HCT116 (cell line): ENCODE data around the gene VARS1. TPM values are rescaled to one million over a fixed set of nuclear protein-coding genes. Genes with fewer than 3 reads are reported as not detected.

Experiments used
- ATAC-seq: fragments of 200-7000 bp; cut with Tn5 transposase; 2 replicates; pipeline ENCODE4 v1.9.1; 2020; ENCODE audit warnings: mild to moderate bottlenecking, moderate library complexity
- BruUV-seq: library from RNA; stranded (reverse); fragments of 400-500 nt; replicated peaks from 2 replicates; lab custom pipeline; 2021; lab: Mats Ljungman, UMichigan
- CTCF ChIA-PET: fragments of 300-600 bp; sonication (Branson Sonifier 250); formaldehyde crosslinking; loops from one replicate; lab custom pipeline; 2021; ENCODE audit warnings: antibody characterized with exemption; lab: Charles Lee
- POLR2A ChIA-PET: fragments of 300-600, 350-600 bp; sonication (Branson Sonifier 250); formaldehyde crosslinking; loops from one replicate; lab custom pipeline; 2021; ENCODE audit warnings: antibody characterized with exemption; lab: Charles Lee
- RAD21 ChIA-PET, 2 experiments: fragments of 300-600 bp; sonication (Branson Sonifier 250); formaldehyde crosslinking; loops; one replicate each; lab custom pipeline; 2023; ENCODE audit warnings: low total read pairs in 2 of 2; ENCODE audit not compliant: uncharacterized antibody in 2 of 2, unreplicated experiment in 2 of 2, low non-redundant PET in 1 of 2; lab: Charles Lee
- DNase-seq: peaks from one replicate; pipeline ENCODE4 v3.0.0-alpha.2; 2010; ENCODE audit warnings: low read depth, low spot score
- H2AFZ ChIP-seq: fragments of 200-600 bp; shearing (Covaris generic), sonication (generic); 2 replicates; pipeline ENCODE4 v1.6.1; 2017; ENCODE audit warnings: low read depth, mixed run types, mixed read lengths, antibody characterized with exemption, low read length; ENCODE audit not compliant: poor library complexity, severe bottlenecking
- H3K27ac ChIP-seq: 2 replicates; pipeline ENCODE4 v1.5.1; 2012; ENCODE audit warnings: low read depth, low read length
- H3K27me3 ChIP-seq: fragments of 200-600 bp; sonication (generic); 2 replicates; pipeline ENCODE4 v1.6.1; 2016; ENCODE audit warnings: mixed run types, low read length, mixed read lengths; ENCODE audit not compliant: insufficient read depth
- H3K36me3 ChIP-seq, 2 experiments: fragments of 200-500 bp in 1 of 2; fragments of 200-600 bp in 1 of 2; sonication (Bioruptor generic) in 1 of 2; sonication (generic) in 1 of 2; 2 replicates each; pipeline versions ENCODE4 v1.5.1 to v1.6.1; 2014 to 2016; ENCODE audit warnings: low read length in 2 of 2, inconsistent platforms in 1 of 2, mixed read lengths in 1 of 2, mixed run types in 1 of 2; ENCODE audit not compliant: insufficient read depth in 2 of 2, control insufficient read depth in 1 of 2
- H3K4me1 ChIP-seq, 2 experiments: fragments of 200-600 bp in 1 of 2; sonication (generic) in 1 of 2; 2 replicates each; pipeline versions ENCODE4 v1.5.1 to v1.6.1; 2012 to 2017; ENCODE audit warnings: low read length in 2 of 2, inconsistent platforms in 1 of 2, mild to moderate bottlenecking in 1 of 2, mixed read lengths in 1 of 2, mixed run types in 1 of 2, moderate library complexity in 1 of 2; ENCODE audit not compliant: insufficient read depth in 2 of 2, control insufficient read depth in 1 of 2
- H3K4me2 ChIP-seq: fragments of 200-600 bp; sonication (generic); 2 replicates; pipeline ENCODE4 v1.6.1; 2017; ENCODE audit warnings: mixed run types, low read length, mixed read lengths
- H3K4me3 ChIP-seq, 2 experiments: fragments of 200-600 bp in 1 of 2; sonication (generic) in 1 of 2; replicated peaks in 1 of 2; 2 replicates each; pipeline ENCODE4 v1.5.1; 2011 to 2016; ENCODE audit warnings: low read length in 2 of 2, control low read depth in 1 of 2, low read depth in 1 of 2, mild to moderate bottlenecking in 1 of 2, mixed read lengths in 1 of 2, mixed run types in 1 of 2
- H3K79me2 ChIP-seq: fragments of 200-600 bp; sonication (generic); 2 replicates; pipeline ENCODE4 v1.6.1; 2017; ENCODE audit warnings: mild to moderate bottlenecking, mixed run types, low read length, moderate library complexity, mixed read lengths; ENCODE audit not compliant: insufficient read depth
- H3K9ac ChIP-seq: fragments of 200-600 bp; sonication (generic); 2 replicates; pipeline ENCODE4 v1.6.1; 2016; ENCODE audit warnings: low read length, mixed read lengths
- H3K9me2 ChIP-seq: fragments of 200-600 bp; sonication (generic), shearing (Covaris generic); 2 replicates; pipeline ENCODE4 v1.6.1; 2017; ENCODE audit warnings: mixed run types, mild to moderate bottlenecking, moderate library complexity; ENCODE audit not compliant: insufficient read depth
- H3K9me3 ChIP-seq, 2 experiments: fragments of 200-500 bp in 1 of 2; fragments of 200-600 bp in 1 of 2; sonication (Bioruptor generic) in 1 of 2; sonication (generic) in 1 of 2; 2 replicates each; pipeline ENCODE4 v1.6.1; 2014 to 2017; ENCODE audit warnings: low read length in 2 of 2, mixed read lengths in 2 of 2, inconsistent platforms in 1 of 2, low read depth in 1 of 2, mild to moderate bottlenecking in 1 of 2, mixed run types in 1 of 2, moderate library complexity in 1 of 2; ENCODE audit not compliant: control insufficient read depth in 1 of 2, insufficient read depth in 1 of 2
- H4K20me1 ChIP-seq: fragments of 200-600 bp; sonication (generic), shearing (Covaris generic); 2 replicates; pipeline ENCODE4 v1.6.1; 2017; ENCODE audit warnings: mixed run types, mild to moderate bottlenecking, moderate library complexity; ENCODE audit not compliant: insufficient read depth
- ATF3 ChIP-seq: IDR thresholded peaks from 2 replicates; pipeline ENCODE4 v1.6.1; 2012
- CBX3 ChIP-seq: IDR thresholded peaks from 2 replicates; pipeline ENCODE4 v1.6.1; 2012; ENCODE audit warnings: low read depth
- CEBPB ChIP-seq: IDR thresholded peaks from 2 replicates; pipeline ENCODE4 v1.6.1; 2012; ENCODE audit warnings: low read depth
- EGR1 ChIP-seq: IDR thresholded peaks from 2 replicates; pipeline ENCODE4 v1.6.1; 2012; ENCODE audit warnings: low read depth
- EZH2 ChIP-seq: fragments of 200-600 bp; sonication (generic); IDR thresholded peaks from 2 replicates; pipeline ENCODE4 v1.6.1; 2017; ENCODE audit warnings: antibody characterized with exemption, mixed run types
- EZH2phosphoT487 ChIP-seq: fragments of 200-600 bp; IDR thresholded peaks from 2 replicates; pipeline ENCODE4 v1.6.1; 2018; ENCODE audit warnings: antibody characterized with exemption, borderline replicate concordance
- POLR2A ChIP-seq: IDR thresholded peaks from 2 replicates; pipeline ENCODE4 v1.7.0; 2011; ENCODE audit warnings: borderline replicate concordance; ENCODE audit not compliant: insufficient read depth, insufficient read length; ENCODE audit errors: extremely low read depth
- POLR2AphosphoS5 ChIP-seq: IDR thresholded peaks from 2 replicates; pipeline ENCODE4 v1.6.1; 2011; ENCODE audit warnings: mild to moderate bottlenecking, low read depth, low read length, moderate library complexity
- REST ChIP-seq: IDR thresholded peaks from 2 replicates; pipeline ENCODE4 v1.6.1; 2012; ENCODE audit warnings: low read depth
- SIN3A ChIP-seq: IDR thresholded peaks from 2 replicates; pipeline ENCODE4 v1.6.1; 2012; ENCODE audit warnings: low read depth
- SRF ChIP-seq: IDR thresholded peaks from 2 replicates; pipeline ENCODE4 v1.6.1; 2012; ENCODE audit warnings: low read depth
- YY1 ChIP-seq: IDR thresholded peaks from 2 replicates; pipeline ENCODE4 v1.6.1; 2011; ENCODE audit warnings: low read length, low read depth, moderate library complexity, mild to moderate bottlenecking; ENCODE audit not compliant: insufficient replicate concordance; ENCODE audit errors: extremely low read depth
- ZBTB33 ChIP-seq: IDR thresholded peaks from 2 replicates; pipeline ENCODE4 v1.6.1; 2011; ENCODE audit warnings: mild to moderate bottlenecking, low read length, moderate library complexity; ENCODE audit not compliant: insufficient replicate concordance; ENCODE audit errors: extremely low read depth
- intact Hi-C: fragments of 100-400 bp; cut with micrococcal nuclease; formaldehyde crosslinking; loops from 2 replicates; pipeline ENCODE4 v1.10.0; 2022
- total RNA-seq: library from RNA; stranded (reverse); gene quantifications from one replicate; pipeline ENCODE4 v1.2.1, GENCODE V29; 2021; ENCODE audit not compliant: unreplicated experiment

The VARS1 gene
- total RNA-seq, 1 experiment from 2014 or later, result 254 TPM

- RAD21 ChIA-PET, result no interaction called here
- Histone ChIP-seq H3K9me2 (no peaks in the 10 kb centered on the region), H3K9ac (peak overlapping the region; percentile 59), H3K4me2 (peak overlapping the region; percentile 99), H3K27me3 (no peaks in the 10 kb centered on the region), H3K27ac (peak overlapping the region; percentile 98), H4K20me1 (0 out of 2 replicates have a peak, but pooled peaks cover 5% of the 10 kb centered on the region), H3K79me2 (peaks cover 65% of the 10 kb centered on the region), H3K4me3 (peak overlapping the region; percentile 51 to 93), H3K9me3 (no peaks in the 10 kb centered on the region), H2AFZ (no peak overlapping the region), H3K36me3 (peaks cover 17 to 24% of the 10 kb centered on the region in 2 experiments; a peak in 3 of 4 replicates), H3K4me1 (peaks cover 24 to 45% of the 10 kb centered on the region in 2 experiments)
- no TSS peak for BruUV-seq
- DNase-seq, result no peak
- no peak for ATAC-seq
- intact Hi-C loops, result no loop called here
- POLR2A ChIA-PET, result interaction anchor here (1.9 to 2.1 kb wide), 2 partner anchors 35 to 47 kb away, joined by 6 read pairs; partner anchors contain the start of gene HSPA1B
- CTCF ChIA-PET, result interaction anchor here (1.2 to 1.8 kb wide), 3 partner anchors 19 to 33 kb away, joined by 3 to 9 read pairs (median 7); no protein-coding TSS in a partner anchor
- TF ChIP-seq EZH2phosphoT487 (no peak), POLR2AphosphoS5 (no peak), SRF (no peak), CEBPB (no peak), REST (no peak), SIN3A (no peak), ATF3 (no peak), YY1 (no peak), EZH2 (no peak), ZBTB33 (no peak), POLR2A (no peak), EGR1 (no peak), CBX3 (no peak)
Measured at GRCh38 chr6:31792090-31792374, 3.5 kb downstream of the VARS1 start.
